Measurements from ENCODE around the gene ERICH3.
A peak's percentile ranks its signal among the peaks of the same experiment; 100 is the strongest.

ERICH3 gene, protein sequence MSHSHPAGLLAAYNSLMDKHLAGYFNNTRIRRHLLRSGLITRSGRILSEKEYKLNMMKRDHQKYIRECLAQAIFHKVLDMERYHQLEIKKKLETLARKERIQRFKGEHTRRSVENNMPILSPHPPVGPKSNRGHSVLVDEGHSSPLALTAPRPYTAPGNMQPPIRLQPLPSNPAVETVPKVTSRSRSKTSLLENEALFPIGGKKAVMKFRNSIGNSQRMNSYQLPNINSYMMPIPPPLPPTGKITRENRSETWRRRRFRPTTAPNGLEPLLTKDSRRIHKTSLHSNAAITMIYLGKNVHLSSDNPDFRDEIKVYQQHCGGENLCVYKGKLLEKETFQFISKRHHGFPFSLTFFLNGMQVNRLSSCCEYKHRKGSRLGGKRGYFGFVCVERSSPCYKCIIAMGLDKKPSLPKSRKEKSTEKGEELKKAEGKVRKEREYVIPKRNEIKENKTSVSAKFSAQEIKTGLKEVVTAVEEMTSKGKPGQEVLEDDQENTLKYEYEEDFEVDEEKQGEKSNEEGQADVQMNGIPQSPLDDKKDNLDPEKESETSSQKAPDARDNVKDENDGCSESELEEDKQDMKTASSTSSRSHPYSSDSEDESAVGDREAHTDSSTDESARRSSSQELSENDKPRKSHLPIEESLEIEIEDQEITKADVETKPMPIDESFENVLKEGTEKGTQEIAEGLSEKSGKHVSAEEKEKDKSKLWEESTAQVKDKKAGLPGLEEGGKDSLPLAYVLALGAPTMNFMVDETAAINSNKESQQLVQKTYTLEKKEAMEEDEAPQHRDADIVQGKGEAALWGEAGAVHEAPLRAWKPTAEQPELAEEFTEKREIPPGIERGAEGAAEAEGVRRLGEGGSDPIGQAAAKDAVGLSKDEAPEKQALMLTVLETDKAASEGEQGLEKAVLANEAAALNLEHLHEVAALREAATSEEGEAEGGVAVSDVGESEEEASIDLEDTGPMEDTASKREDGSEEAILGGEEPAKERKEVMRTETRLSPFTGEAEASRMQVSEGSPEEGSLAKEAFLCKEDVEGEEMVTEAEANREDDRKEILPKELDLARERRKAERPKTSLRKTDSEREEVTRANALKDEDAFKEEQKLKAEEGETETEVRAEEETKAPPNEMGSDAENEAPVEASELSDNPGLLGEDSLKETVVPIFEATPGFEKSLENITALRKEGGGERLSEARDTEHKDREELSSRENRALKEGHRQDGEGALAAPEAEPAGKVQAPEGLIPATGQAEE (N-terminal part only)

GRCh38 chr1:74673351-74674111 is at the start of gene ERICH3:
Gene ERICH3, minus strand, starts transcription at chr1:74673792. Its CDS starts 273 bp downstream, at chr1:74673519.
- Histone ChIP-seq H3K9ac (ENCODE audit: low read length) (no peak within 1 kb of the TSS), H3K27ac (ENCODE audit: low read length) (no peak within 1 kb of the TSS), H3K9me3 (ENCODE audit: control insufficient read depth, low read depth, low read length) (peaks cover 2% of the 10 kb centered on the region), H3K4me3 (ENCODE audit: low read length) (peak within 1 kb of the TSS; percentile 48), H3K36me3 (ENCODE audit: control insufficient read depth, low read depth, low read length) (no peaks in the 10 kb centered on the region), H3K27me3 (ENCODE audit: control insufficient read depth, insufficient read depth, low read length) (peaks cover 13% of the 10 kb centered on the region), H3K4me1 (ENCODE audit: control insufficient read depth, low read depth, low read length) (peaks cover 13% of the 10 kb centered on the region)

DNA sequence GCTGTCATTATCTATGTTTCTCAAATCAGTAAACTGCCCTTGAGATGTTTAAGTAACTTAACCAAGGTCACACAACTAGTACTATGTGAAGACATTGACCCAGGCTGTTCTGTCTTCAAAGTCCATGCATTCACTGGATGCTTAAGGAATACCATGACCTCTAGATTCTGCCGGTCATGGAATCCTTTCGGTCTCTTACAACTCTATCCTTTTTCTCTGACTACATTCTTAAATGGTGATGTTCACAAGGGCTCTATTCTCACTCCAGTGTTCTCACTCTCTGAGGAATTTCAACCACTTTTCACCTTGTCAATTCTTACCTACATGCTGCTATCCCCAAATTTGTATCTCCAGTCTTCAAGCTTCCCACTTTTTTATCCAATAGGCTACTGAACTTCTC is 44.0 kb upstream of the ERICH3 start:
- H3K27me3 ChIP-seq (ENCODE audit: control insufficient read depth, insufficient read depth, low read length) = no peaks in the 10 kb centered on the region
- H3K9me3 ChIP-seq (ENCODE audit: control insufficient read depth, low read depth, low read length) = no peaks in the 10 kb centered on the region
- H3K4me3 ChIP-seq (ENCODE audit: low read length) = no peak overlapping the region
- peaks cover 15% of the 10 kb centered on the region for H3K36me3 ChIP-seq (ENCODE audit: control insufficient read depth, low read depth, low read length)
- no peak overlapping the region for H3K27ac ChIP-seq (ENCODE audit: low read length)
- H3K4me1 ChIP-seq (ENCODE audit: control insufficient read depth, low read depth, low read length) = no peaks in the 10 kb centered on the region
- H3K9ac ChIP-seq (ENCODE audit: low read length) = no peak overlapping the region

GRCh38 chr1:74716822-74717221 is 43.2 kb upstream of the ERICH3 start:
- no peak overlapping the region for H3K4me3 ChIP-seq (ENCODE audit: low read length)
- H3K4me1 ChIP-seq (ENCODE audit: control insufficient read depth, low read depth, low read length) = no peaks in the 10 kb centered on the region
- H3K9ac ChIP-seq (ENCODE audit: low read length) = no peak overlapping the region
- no peak overlapping the region for H3K27ac ChIP-seq (ENCODE audit: low read length)
- no peaks in the 10 kb centered on the region for H3K27me3 ChIP-seq (ENCODE audit: control insufficient read depth, insufficient read depth, low read length)
- H3K36me3 ChIP-seq (ENCODE audit: control insufficient read depth, low read depth, low read length) = peaks cover 11% of the 10 kb centered on the region
- H3K9me3 ChIP-seq (ENCODE audit: control insufficient read depth, low read depth, low read length) = no peaks in the 10 kb centered on the region

- no peaks in the 10 kb centered on the region for H3K9me3 ChIP-seq (ENCODE audit: control insufficient read depth, low read depth, low read length)
- H3K27ac ChIP-seq (ENCODE audit: low read length) = no peak overlapping the region
- H3K4me3 ChIP-seq (ENCODE audit: low read length) = no peak overlapping the region
- peaks cover 5% of the 10 kb centered on the region for H3K36me3 ChIP-seq (ENCODE audit: control insufficient read depth, low read depth, low read length)
- H3K9ac ChIP-seq (ENCODE audit: low read length) = no peak overlapping the region
- H3K4me1 ChIP-seq (ENCODE audit: control insufficient read depth, low read depth, low read length) = no peaks in the 10 kb centered on the region
- no peaks in the 10 kb centered on the region for H3K27me3 ChIP-seq (ENCODE audit: control insufficient read depth, insufficient read depth, low read length)
These were observed 42.2 kb upstream of the ERICH3 start for GRCh38 chr1:74715806-74716205.

DNA sequence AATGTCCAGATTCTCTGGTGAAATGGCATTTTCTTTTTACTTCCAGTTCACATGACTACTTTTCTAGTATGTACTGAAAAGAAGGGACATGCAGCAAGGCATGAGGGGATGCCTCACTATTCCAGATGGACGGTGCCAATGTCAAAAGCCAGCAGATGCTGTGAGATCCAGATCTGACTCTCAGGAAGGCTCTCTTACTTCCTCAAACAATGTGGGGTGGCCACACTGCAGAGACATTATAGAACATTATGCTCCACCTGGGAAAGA is 41.6 kb upstream of the ERICH3 start:
- Histone ChIP-seq H3K27me3 (ENCODE audit: control insufficient read depth, insufficient read depth, low read length) (no peaks in the 10 kb centered on the region), H3K4me3 (ENCODE audit: low read length) (no peak overlapping the region), H3K36me3 (ENCODE audit: control insufficient read depth, low read depth, low read length) (peaks cover 7% of the 10 kb centered on the region), H3K27ac (ENCODE audit: low read length) (no peak overlapping the region), H3K9me3 (ENCODE audit: control insufficient read depth, low read depth, low read length) (no peaks in the 10 kb centered on the region), H3K4me1 (ENCODE audit: control insufficient read depth, low read depth, low read length) (no peaks in the 10 kb centered on the region), H3K9ac (ENCODE audit: low read length) (no peak overlapping the region)

DNA sequence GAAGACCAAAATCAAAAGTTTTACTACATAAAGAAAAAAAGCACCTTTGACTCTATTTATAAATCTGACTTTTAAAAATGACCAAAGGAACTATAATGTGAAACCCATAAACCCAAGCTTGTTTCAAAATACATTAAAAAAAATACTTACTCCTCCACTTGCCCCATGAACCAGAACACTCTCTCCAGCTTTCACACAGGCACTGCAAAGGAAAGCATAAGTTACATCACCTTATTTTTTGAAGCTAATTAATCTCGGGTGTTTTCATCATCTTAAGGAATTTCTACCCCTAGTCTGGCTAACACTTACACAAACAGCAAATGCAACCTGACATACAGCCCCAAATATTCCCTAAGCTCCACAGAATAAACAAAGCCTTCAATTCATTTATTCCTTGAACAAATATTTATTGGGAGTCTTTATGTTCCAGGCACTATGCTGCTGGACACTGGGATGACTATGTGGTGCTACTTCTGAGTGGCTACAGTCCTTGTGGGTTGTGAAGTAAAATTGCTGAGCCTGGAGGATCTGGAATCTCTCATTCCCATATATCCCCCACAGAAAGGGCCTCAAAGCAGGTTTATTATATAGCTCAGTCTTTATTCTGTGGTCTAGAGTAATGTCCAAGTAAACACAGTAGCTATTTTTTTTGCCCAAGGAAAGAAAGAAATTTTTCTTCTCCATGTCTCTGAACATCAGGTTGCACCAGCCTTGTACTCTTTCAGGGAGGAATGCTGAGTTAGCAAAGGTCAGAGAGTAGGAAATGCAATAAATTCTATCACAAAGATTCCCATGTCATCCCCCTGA is 41.0 kb upstream of the ERICH3 start:
- Histone ChIP-seq H3K27me3 (ENCODE audit: control insufficient read depth, insufficient read depth, low read length) (no peaks in the 10 kb centered on the region), H3K4me1 (ENCODE audit: control insufficient read depth, low read depth, low read length) (no peaks in the 10 kb centered on the region), H3K9ac (ENCODE audit: low read length) (no peak overlapping the region), H3K4me3 (ENCODE audit: low read length) (no peak overlapping the region), H3K36me3 (ENCODE audit: control insufficient read depth, low read depth, low read length) (peaks cover 5% of the 10 kb centered on the region), H3K9me3 (ENCODE audit: control insufficient read depth, low read depth, low read length) (no peaks in the 10 kb centered on the region), H3K27ac (ENCODE audit: low read length) (no peak overlapping the region)

DNA sequence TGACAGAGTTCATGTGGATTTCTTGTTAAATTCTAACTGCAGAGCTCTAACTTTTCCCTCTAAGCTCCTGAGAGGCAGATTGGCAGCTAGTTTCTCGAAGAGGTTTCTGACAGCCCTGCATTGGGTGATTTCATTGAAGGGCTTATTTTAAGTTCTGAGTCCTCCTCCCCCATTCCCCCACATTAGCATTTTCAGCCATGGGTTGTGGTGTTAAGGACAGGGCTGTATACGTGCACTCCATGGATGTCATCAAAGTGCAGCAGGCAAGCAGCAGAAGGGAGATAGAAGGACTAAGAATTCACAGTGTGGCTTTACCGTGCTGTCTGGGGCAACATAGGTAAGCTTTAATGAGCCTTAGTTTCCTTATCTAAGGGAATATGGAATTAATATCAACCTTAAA is 40.3 kb upstream of the ERICH3 start:
- H3K9me3 ChIP-seq (ENCODE audit: control insufficient read depth, low read depth, low read length) = no peaks in the 10 kb centered on the region
- no peak overlapping the region for H3K9ac ChIP-seq (ENCODE audit: low read length)
- H3K27ac ChIP-seq (ENCODE audit: low read length) = no peak overlapping the region
- H3K36me3 ChIP-seq (ENCODE audit: control insufficient read depth, low read depth, low read length) = peaks cover 5% of the 10 kb centered on the region
- no peaks in the 10 kb centered on the region for H3K4me1 ChIP-seq (ENCODE audit: control insufficient read depth, low read depth, low read length)
- no peaks in the 10 kb centered on the region for H3K27me3 ChIP-seq (ENCODE audit: control insufficient read depth, insufficient read depth, low read length)
- H3K4me3 ChIP-seq (ENCODE audit: low read length) = no peak overlapping the region

GRCh38 chr1:74712881-74713280 is 39.3 kb upstream of the ERICH3 start:
- Histone ChIP-seq H3K36me3 (ENCODE audit: control insufficient read depth, low read depth, low read length) (peaks cover 5% of the 10 kb centered on the region), H3K4me1 (ENCODE audit: control insufficient read depth, low read depth, low read length) (no peaks in the 10 kb centered on the region), H3K27me3 (ENCODE audit: control insufficient read depth, insufficient read depth, low read length) (no peaks in the 10 kb centered on the region)

GRCh38 chr1:74703386-74704182 is 30.0 kb upstream of the ERICH3 start:
- H3K9me3 ChIP-seq (ENCODE audit: control insufficient read depth, low read depth, low read length) = no peaks in the 10 kb centered on the region
- no peaks in the 10 kb centered on the region for H3K4me1 ChIP-seq (ENCODE audit: control insufficient read depth, low read depth, low read length)
- H3K27me3 ChIP-seq (ENCODE audit: control insufficient read depth, insufficient read depth, low read length) = no peaks in the 10 kb centered on the region
- peaks cover 4% of the 10 kb centered on the region for H3K36me3 ChIP-seq (ENCODE audit: control insufficient read depth, low read depth, low read length)
- no peak overlapping the region for H3K27ac ChIP-seq (ENCODE audit: low read length)
- no peak overlapping the region for H3K4me3 ChIP-seq (ENCODE audit: low read length)
- H3K9ac ChIP-seq (ENCODE audit: low read length) = no peak overlapping the region

More at GRCh38 chr1:74712881-74713280, 39.3 kb upstream of the ERICH3 start:
- H3K27ac ChIP-seq (ENCODE audit: low read length) = no peak overlapping the region
- no peaks in the 10 kb centered on the region for H3K9me3 ChIP-seq (ENCODE audit: control insufficient read depth, low read depth, low read length)
- H3K4me3 ChIP-seq (ENCODE audit: low read length) = no peak overlapping the region
- H3K9ac ChIP-seq (ENCODE audit: low read length) = no peak overlapping the region

DNA sequence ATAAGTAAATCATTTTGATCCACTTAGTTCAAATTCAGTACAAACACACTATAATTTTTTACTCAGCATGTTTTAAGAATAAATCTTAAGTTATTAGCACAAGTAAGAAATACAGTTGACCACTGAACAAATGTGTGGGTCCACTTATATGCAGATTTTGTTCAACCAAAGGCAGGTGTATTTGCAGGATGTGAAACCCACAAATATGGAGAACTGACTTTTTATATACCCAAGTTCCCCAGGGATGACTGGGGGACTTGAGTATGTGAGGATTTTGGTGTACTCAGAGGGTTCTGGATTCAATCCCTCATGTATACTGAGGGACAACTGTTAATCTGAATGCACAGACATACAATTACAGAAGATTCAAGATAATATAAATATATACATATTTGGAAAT is 25.7 kb upstream of the ERICH3 start:
- Histone ChIP-seq H3K4me1 (ENCODE audit: control insufficient read depth, low read depth, low read length) (no peaks in the 10 kb centered on the region), H3K36me3 (ENCODE audit: control insufficient read depth, low read depth, low read length) (no peaks in the 10 kb centered on the region), H3K4me3 (ENCODE audit: low read length) (no peak overlapping the region), H3K27me3 (ENCODE audit: control insufficient read depth, insufficient read depth, low read length) (no peaks in the 10 kb centered on the region), H3K27ac (ENCODE audit: low read length) (no peak overlapping the region), H3K9me3 (ENCODE audit: control insufficient read depth, low read depth, low read length) (no peaks in the 10 kb centered on the region), H3K9ac (ENCODE audit: low read length) (no peak overlapping the region)
